Neural progenitor cell (in vitro differentiated cells): ENCODE results near the gene SNRNP35. TPM values are rescaled to one million over a fixed set of nuclear protein-coding genes. Genes with fewer than 3 reads are reported as not detected.
"Not testable (repeated sequence)": the region's sequence is repeated elsewhere in the genome, so short reads cannot be mapped to it uniquely, and the experiment has no call there.

Experiments
- DNase-seq: peaks from one replicate; pipeline ENCODE4 v3.0.0-alpha.2; 2016; ENCODE audit warnings: low spot score
- H2AFZ ChIP-seq: fragments of 200-600 bp; sonication (generic); replicated peaks from 2 replicates; pipeline ENCODE4 v1.6.1; 2016; ENCODE audit warnings: antibody characterized with exemption
- H3F3A ChIP-seq: fragments of 200-600 bp; sonication (generic); 2 replicates; pipeline ENCODE4 v1.6.1; 2016; ENCODE audit warnings: antibody characterized with exemption, low read depth
- H3K27ac ChIP-seq: fragments of 200-600 bp; sonication (generic); 2 replicates; pipeline ENCODE4 v1.5.1; 2016; ENCODE audit warnings: mild to moderate bottlenecking
- H3K27me3 ChIP-seq: fragments of 200-600 bp; sonication (generic); 2 replicates; pipeline ENCODE4 v1.6.1; 2016; ENCODE audit warnings: mild to moderate bottlenecking, moderate library complexity
- H3K36me3 ChIP-seq: fragments of 200-600 bp; sonication (generic); 2 replicates; pipeline ENCODE4 v1.5.1; 2016
- H3K4me1 ChIP-seq: fragments of 200-600 bp; sonication (generic); 2 replicates; pipeline ENCODE4 v1.6.1; 2016; ENCODE audit warnings: mixed run types
- H3K4me2 ChIP-seq: fragments of 200-600 bp; sonication (generic); 2 replicates; pipeline ENCODE4 v1.6.1; 2016
- H3K4me3 ChIP-seq: fragments of 200-600 bp; sonication (generic); 2 replicates; pipeline ENCODE4 v1.5.1; 2016
- H3K79me2 ChIP-seq: fragments of 200-600 bp; sonication (generic); 2 replicates; pipeline ENCODE4 v1.6.1; 2016; ENCODE audit warnings: low read depth
- H3K9ac ChIP-seq: fragments of 200-600 bp; sonication (generic); 2 replicates; pipeline ENCODE4 v1.6.1; 2016
- H3K9me3 ChIP-seq: fragments of 200-600 bp; sonication (generic); 2 replicates; pipeline ENCODE4 v1.5.1; 2016; ENCODE audit warnings: low read depth
- H4K20me1 ChIP-seq: fragments of 200-600 bp; sonication (generic); 2 replicates; pipeline ENCODE4 v1.6.1; 2016; ENCODE audit warnings: low read depth
- H3K27ac Mint-ChIP-seq: 3 replicates; pipeline ENCODE4 v1.8.0; 2021; ENCODE audit warnings: mixed read lengths
- H3K27me3 Mint-ChIP-seq: 2 replicates; pipeline ENCODE4 v1.8.0; 2022; ENCODE audit warnings: low read depth, mild to moderate bottlenecking, inconsistent platforms, moderate library complexity, mixed read lengths; ENCODE audit not compliant: insufficient read depth
- H3K36me3 Mint-ChIP-seq: 3 replicates; pipeline ENCODE4 v1.8.0; 2021; ENCODE audit warnings: mixed read lengths
- H3K4me1 Mint-ChIP-seq: 3 replicates; pipeline ENCODE4 v1.8.0; 2021; ENCODE audit warnings: mixed read lengths
- H3K4me3 Mint-ChIP-seq: 3 replicates; pipeline ENCODE4 v1.8.0; 2021; ENCODE audit warnings: mild to moderate bottlenecking, moderate library complexity, mixed read lengths
- H3K9me3 Mint-ChIP-seq: 3 replicates; pipeline ENCODE4 v1.8.0; 2020; ENCODE audit warnings: mixed read lengths
- CTCF ChIP-seq: fragments of 200-600 bp; sonication (generic); IDR thresholded peaks from 2 replicates; pipeline ENCODE4 v1.5.1; 2017; ENCODE audit warnings: antibody characterized with exemption, mild to moderate bottlenecking
- EZH2 ChIP-seq: fragments of 200-600 bp; sonication (generic); IDR thresholded peaks from 2 replicates; pipeline ENCODE4 v1.6.1; 2017; ENCODE audit warnings: antibody characterized with exemption, mild to moderate bottlenecking, moderate library complexity
- EZH2phosphoT487 ChIP-seq: fragments of 200-600 bp; sonication (generic); IDR thresholded peaks from 2 replicates; pipeline ENCODE4 v1.6.1; 2017; ENCODE audit warnings: antibody characterized with exemption
- total RNA-seq: library from RNA; depleted of rRNA; stranded (reverse); fragments of >200 nt; gene quantifications from 2 replicates; pipeline ENCODE4 v1.2.3, GENCODE V29; 2015; ENCODE audit warnings: low replicate concordance

Gene SNRNP35
- total RNA-seq, 1 donor from 2014 or later, result 12.6 TPM

GRCh38 chr12:123421314-123421713 lies 36.6 kb upstream of the SNRNP35 start:
- Histone ChIP-seq H3K79me2 (no peaks in the 10 kb centered on the region), H3K9ac (no peak overlapping the region), H2AFZ (no peak overlapping the region), H3K27me3 (no peaks in the 10 kb centered on the region), H3K9me3 (no peaks in the 10 kb centered on the region), H3F3A (no peaks in the 10 kb centered on the region), H3K4me2 (no peak overlapping the region), H3K27ac (no peak overlapping the region), H3K4me3 (no peak overlapping the region), H4K20me1 (no peaks in the 10 kb centered on the region), H3K36me3 (no peaks in the 10 kb centered on the region), H3K4me1 (no peaks in the 10 kb centered on the region)
- Mint-ChIP-seq H3K4me3 (no peak overlapping the region), H3K27me3 (no peaks in the 10 kb centered on the region), H3K36me3 (peaks cover 4% of the 10 kb centered on the region), H3K4me1 (no peaks in the 10 kb centered on the region), H3K27ac (no peak overlapping the region), H3K9me3 (peaks cover 3% of the 10 kb centered on the region)
- DNase-seq, result no peak
- no peak for TF ChIP-seq CTCF
- no peak for TF ChIP-seq EZH2phosphoT487
- no peak for TF ChIP-seq EZH2

- Histone ChIP-seq H3K4me2 (no peak overlapping the region), H3K27ac (no peak overlapping the region), H3F3A (no peaks in the 10 kb centered on the region), H3K36me3 (no peaks in the 10 kb centered on the region), H3K27me3 (no peaks in the 10 kb centered on the region), H3K4me1 (no peaks in the 10 kb centered on the region), H3K79me2 (no peaks in the 10 kb centered on the region), H3K9ac (no peak overlapping the region), H2AFZ (no peak overlapping the region), H4K20me1 (no peaks in the 10 kb centered on the region), H3K9me3 (no peaks in the 10 kb centered on the region), H3K4me3 (no peak overlapping the region)
- peaks cover 3% of the 10 kb centered on the region for H3K9me3 Mint-ChIP-seq
- peaks cover 6% of the 10 kb centered on the region for H3K36me3 Mint-ChIP-seq
- no peak overlapping the region for H3K27ac Mint-ChIP-seq
- no peak for DNase-seq
- no peaks in the 10 kb centered on the region for H3K4me1 Mint-ChIP-seq
- TF ChIP-seq CTCF (no peak), EZH2 (no peak), EZH2phosphoT487 (no peak)
- H3K4me3 Mint-ChIP-seq, result no peak overlapping the region
- peaks cover 4% of the 10 kb centered on the region for H3K27me3 Mint-ChIP-seq
Observed at GRCh38 chr12:123427036-123427769, 30.7 kb upstream of the SNRNP35 start.

GRCh38 chr12:123428591-123428990 lies 29.3 kb upstream of the SNRNP35 start:
- DNase-seq, result no peak
- no peaks in the 10 kb centered on the region for H3K79me2 ChIP-seq
- no peaks in the 10 kb centered on the region for H3K27me3 ChIP-seq
- H3K9ac ChIP-seq, result no peak overlapping the region
- no peak overlapping the region for H3K27ac Mint-ChIP-seq
- H3K4me1 ChIP-seq, result no peaks in the 10 kb centered on the region
- no peaks in the 10 kb centered on the region for H3K9me3 ChIP-seq
- no peak overlapping the region for H3K4me3 Mint-ChIP-seq
- H2AFZ ChIP-seq, result no peak overlapping the region
- peaks cover 4% of the 10 kb centered on the region for H3K4me1 Mint-ChIP-seq
- H3K36me3 Mint-ChIP-seq, result peaks cover 6% of the 10 kb centered on the region
- H3K4me2 ChIP-seq, result no peak overlapping the region
- no peaks in the 10 kb centered on the region for H3K36me3 ChIP-seq
- TF ChIP-seq EZH2 (no peak), CTCF (no peak), EZH2phosphoT487 (no peak)
- H3K27me3 Mint-ChIP-seq, result peaks cover 4% of the 10 kb centered on the region
- H3F3A ChIP-seq, result no peaks in the 10 kb centered on the region
- peaks cover 3% of the 10 kb centered on the region for H3K9me3 Mint-ChIP-seq
- no peaks in the 10 kb centered on the region for H4K20me1 ChIP-seq
- no peak overlapping the region for H3K27ac ChIP-seq
- no peak overlapping the region for H3K4me3 ChIP-seq

- not testable (repeated sequence) for H3K36me3 Mint-ChIP-seq, H3K27me3 ChIP-seq, H3K36me3 ChIP-seq, H3K4me1 Mint-ChIP-seq, H3K27ac Mint-ChIP-seq, H3K9ac ChIP-seq, H3K4me2 ChIP-seq, H3K4me3 ChIP-seq, H4K20me1 ChIP-seq, H3K79me2 ChIP-seq, DNase-seq, H3K9me3 ChIP-seq, H3F3A ChIP-seq, H3K4me1 ChIP-seq, H3K4me3 Mint-ChIP-seq, H3K27ac ChIP-seq, H3K9me3 Mint-ChIP-seq, H3K27me3 Mint-ChIP-seq, H2AFZ ChIP-seq
Observed at GRCh38 chr12:123429101-123429500, 28.8 kb upstream of the SNRNP35 start.

GRCh38 chr12:123431951-123432817 lies 25.8 kb upstream of the SNRNP35 start:
- not testable (repeated sequence) for H3K36me3 Mint-ChIP-seq, H3K36me3 ChIP-seq, H4K20me1 ChIP-seq, H3K4me2 ChIP-seq, H3K9me3 Mint-ChIP-seq, H3K9me3 ChIP-seq, H3K9ac ChIP-seq, H3K4me1 Mint-ChIP-seq, H3K4me3 Mint-ChIP-seq, H3K4me3 ChIP-seq, H2AFZ ChIP-seq, H3K27ac ChIP-seq, H3K4me1 ChIP-seq, H3K79me2 ChIP-seq, H3K27me3 Mint-ChIP-seq, DNase-seq, H3F3A ChIP-seq
- peak overlapping the region; percentile 8 for H3K27ac Mint-ChIP-seq
- H3K27me3 ChIP-seq, result peaks cover 22% of the 10 kb centered on the region
